HG03066 (cell line): ENCODE measurements around the gene ATP2B1.

Experiments used
- ATAC-seq: cut with Tn5 transposase; IDR thresholded peaks from one replicate; pipeline ENCODE4 v1.9.1; 2021; ENCODE audit warnings: low read depth; ENCODE audit not compliant: unreplicated experiment

ATP2B1 gene

GRCh38 chr12:89663577-89664357 lies 44.9 kb downstream of the ATP2B1 start:
- peak; percentile 60 for ATAC-seq

DNA sequence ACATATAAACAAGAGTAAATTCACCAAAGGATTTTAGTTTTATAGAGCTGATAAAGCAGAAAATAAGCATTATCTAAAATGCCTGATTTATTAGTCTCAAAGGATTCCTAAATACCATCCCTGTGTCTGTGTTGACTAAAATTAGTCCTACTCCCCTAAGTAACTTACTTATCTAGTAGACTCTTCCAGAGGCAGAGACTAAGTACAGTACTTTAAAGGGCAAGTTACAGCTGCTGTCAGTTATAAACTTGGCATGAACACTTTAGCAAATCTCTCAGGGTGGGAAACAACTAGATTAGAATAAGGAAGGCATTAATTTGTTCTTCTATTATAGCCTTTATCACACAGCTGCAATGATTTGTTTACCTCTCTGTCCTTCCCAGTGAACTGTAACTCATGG lies 46.0 kb downstream of the ATP2B1 start:
- ATAC-seq, result no peak

GRCh38 chr12:89661706-89662330 lies 46.8 kb downstream of the ATP2B1 start:
- ATAC-seq, result no peak

- no peak for ATAC-seq
Measured at GRCh38 chr12:89657739-89658138, 50.9 kb downstream of the ATP2B1 start.

GRCh38 chr12:89657066-89657465 lies 51.6 kb downstream of the ATP2B1 start:
- no peak for ATAC-seq

GRCh38 chr12:89655841-89656240 lies 52.8 kb downstream of the ATP2B1 start:
- ATAC-seq, result no peak

GRCh38 chr12:89651192-89651591 lies 57.4 kb downstream of the ATP2B1 start:
- no peak for ATAC-seq

GRCh38 chr12:89650239-89650638 lies 58.4 kb downstream of the ATP2B1 start:
- ATAC-seq, result no peak

GRCh38 chr12:89649820-89650219 lies 58.8 kb downstream of the ATP2B1 start:
- ATAC-seq, result no peak

DNA sequence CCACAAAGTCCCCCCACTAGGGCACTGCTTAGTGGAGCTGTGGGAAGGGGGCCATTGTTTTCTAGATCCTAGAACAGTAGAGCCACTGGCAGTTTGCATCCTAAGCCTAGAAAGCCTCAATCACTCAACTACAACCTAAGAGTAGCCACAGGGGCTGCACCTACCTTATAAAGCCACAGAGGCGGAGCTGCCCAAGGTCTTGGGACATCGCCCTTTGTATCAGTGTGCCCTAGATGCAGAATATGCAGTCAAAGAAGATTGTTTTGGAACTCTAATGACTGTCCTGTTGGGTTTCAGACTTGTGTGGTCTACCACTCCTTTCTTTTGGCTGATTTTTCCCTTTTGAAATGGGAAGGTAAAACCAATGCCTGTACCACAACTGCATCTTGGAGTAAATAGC lies 59.5 kb downstream of the ATP2B1 start:
- ATAC-seq, result no peak

DNA sequence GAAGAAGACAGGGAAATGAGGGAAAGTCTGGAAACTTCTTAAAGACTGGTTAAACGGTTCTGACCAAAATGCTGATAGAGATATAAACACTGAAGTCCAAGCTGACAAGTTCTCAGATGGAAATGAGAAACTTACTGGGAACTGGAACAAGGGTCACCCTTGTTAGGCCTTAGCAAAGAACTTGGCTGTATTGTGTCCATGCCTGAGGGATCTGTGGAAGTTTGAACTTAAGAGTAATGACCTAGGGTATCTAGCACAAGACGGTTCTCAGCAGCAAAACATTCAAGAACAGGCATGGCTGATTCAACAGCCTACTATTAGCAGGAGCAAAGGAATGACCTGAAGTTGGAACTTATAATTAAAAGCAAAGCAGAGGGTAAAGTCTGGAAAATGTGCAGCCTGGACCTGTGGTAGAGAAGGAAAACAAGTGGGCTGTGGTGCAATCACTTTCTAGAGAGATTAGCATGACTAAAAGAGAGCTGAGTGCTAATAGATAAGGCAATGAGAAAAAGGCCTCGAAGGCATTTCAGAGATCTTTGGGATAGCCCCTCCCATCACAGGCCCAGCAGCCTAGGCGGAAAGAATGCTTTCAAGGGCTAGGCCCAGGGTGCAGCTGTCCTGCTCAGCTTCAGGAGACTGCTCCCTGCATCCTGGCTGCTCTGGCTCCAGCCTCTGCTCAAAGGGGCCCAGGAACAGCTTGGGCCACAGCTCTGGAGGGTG lies 60.3 kb downstream of the ATP2B1 start:
- ATAC-seq, result no peak

GRCh38 chr12:89645434-89645833 lies 63.2 kb downstream of the ATP2B1 start:
- no peak for ATAC-seq

DNA sequence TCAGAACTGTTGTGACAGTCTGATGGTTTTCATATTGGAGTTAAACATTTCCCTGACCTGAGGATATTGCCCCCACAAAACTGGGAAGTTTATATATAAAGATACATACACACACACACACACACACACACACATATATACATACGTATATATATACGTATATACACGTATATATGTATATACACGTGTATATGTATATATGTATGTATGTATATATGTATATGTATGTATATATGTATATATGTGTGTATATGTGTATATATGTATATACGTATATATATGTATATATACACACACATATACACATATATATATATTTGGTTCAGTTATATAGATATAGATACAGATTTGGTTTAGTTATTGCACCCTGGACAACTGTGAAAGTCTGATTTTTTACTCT lies 65.7 kb downstream of the ATP2B1 start:
- no peak for ATAC-seq

DNA sequence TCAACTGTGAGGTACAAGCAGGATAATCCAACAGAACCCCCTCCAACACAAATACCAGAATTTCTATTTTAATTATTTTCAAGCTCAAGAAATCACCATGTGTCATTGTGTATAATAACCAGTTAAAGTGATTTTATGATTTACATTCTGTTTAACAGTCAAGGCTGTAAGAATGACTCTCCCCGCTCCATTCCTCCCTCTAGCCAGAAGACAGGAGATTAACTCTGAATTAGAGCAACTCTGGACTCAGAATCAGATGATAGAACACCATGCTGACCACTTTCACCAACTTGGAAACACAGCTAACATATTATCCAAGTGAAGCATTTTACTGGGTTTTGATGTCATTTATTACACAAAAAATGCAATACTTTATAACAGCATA lies 71.9 kb downstream of the ATP2B1 start:
- ATAC-seq, result no peak

GRCh38 chr12:89636052-89636775 lies 72.4 kb downstream of the ATP2B1 start:
- no peak for ATAC-seq

- no peak for ATAC-seq
Measured at GRCh38 chr12:89634508-89634907, 74.1 kb downstream of the ATP2B1 start.

- no peak for ATAC-seq
Measured at GRCh38 chr12:89632778-89633177, 75.9 kb downstream of the ATP2B1 start.

DNA sequence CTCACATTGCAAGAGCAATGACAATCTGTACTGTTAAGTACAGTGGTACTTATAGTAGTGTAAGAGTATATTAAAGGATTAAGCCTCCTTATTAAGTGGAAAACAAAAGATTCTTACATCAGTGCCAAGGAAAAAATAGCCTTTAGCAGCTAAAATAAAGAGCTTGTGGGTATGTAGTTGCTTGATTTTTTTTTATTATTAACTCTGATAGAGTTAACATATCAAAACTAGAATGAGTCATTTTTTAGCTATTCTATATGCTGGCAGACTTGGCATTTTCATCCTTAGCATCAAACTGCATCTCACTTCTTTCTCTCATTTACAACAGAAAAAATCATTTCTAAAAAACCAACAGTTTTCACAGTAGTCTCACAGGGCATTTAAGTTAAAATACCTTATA lies 86.5 kb downstream of the ATP2B1 start:
- ATAC-seq, result no peak

- ATAC-seq, result no peak
Measured at GRCh38 chr12:89621521-89621920, 87.1 kb downstream of the ATP2B1 start.

DNA sequence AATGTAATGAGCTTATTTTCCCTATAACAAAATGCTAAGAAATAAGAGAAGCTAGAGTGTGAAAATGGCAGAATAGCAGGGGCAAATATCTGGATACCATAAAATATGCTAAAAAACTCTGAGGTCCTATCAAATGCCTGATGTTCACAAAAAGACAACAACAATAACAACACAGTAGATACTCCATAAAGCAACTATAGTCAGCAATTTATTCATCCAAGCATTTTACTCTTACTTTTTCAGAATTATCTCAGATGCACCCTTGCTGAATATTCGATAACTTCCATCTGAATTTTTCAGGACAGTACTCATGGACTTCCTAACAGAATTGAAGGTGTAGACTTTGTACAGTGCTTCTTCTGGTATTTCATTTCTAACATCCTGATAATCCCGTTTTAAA lies 88.9 kb downstream of the ATP2B1 start:
- ATAC-seq, result no peak
